Mononuclear cell (primary cell): ENCODE measurements around the gene PLSCR1. TPM values are rescaled to one million over a fixed set of nuclear protein-coding genes. Genes with fewer than 3 reads are reported as not detected.

Source experiments
- H3K27me3 ChIP-seq: 2 replicates; pipeline ENCODE4 v1.6.0; 2011; ENCODE audit warnings: low read length, control low read depth; ENCODE audit not compliant: insufficient read depth
- H3K4me1 ChIP-seq: 2 replicates; pipeline ENCODE4 v1.5.1; 2011; ENCODE audit warnings: mild to moderate bottlenecking, low read length, control low read depth; ENCODE audit not compliant: insufficient read depth
- H3K4me3 ChIP-seq: 2 replicates; pipeline ENCODE4 v1.5.1; 2011; ENCODE audit warnings: mild to moderate bottlenecking, low read length, moderate library complexity
- H3K9me3 ChIP-seq: 2 replicates; pipeline ENCODE4 v1.5.1; 2011; ENCODE audit warnings: low read depth, mild to moderate bottlenecking, control low read depth, low read length
- total RNA-seq: library from RNA; depleted of rRNA; stranded (reverse); fragments of >200 nt; gene quantifications from one replicate; pipeline ENCODE4 v1.2.3, GENCODE V29; 2012

PLSCR1 gene
- total RNA-seq, 1 donor = 72.6 TPM

DNA sequence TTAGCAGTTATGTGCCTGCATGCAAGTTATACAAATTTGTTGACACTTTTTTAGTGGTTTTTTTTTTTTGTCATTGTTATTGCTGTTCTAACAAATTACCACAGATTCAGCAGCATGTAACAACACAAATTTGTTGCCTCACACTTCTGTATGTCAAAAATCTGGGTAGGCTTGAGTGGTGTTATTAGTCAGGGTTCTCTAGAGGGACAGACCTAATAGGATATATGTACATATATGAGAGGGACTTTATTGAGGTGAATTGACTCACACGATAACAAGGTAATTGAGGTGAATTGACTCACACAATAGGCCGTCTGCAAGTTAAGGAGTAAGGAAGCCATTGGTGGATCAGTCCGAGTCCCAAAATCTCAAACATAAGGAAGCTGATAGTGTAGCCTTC is 15.0 kb upstream of the PLSCR1 start:
- Histone ChIP-seq H3K27me3 (no peaks in the 10 kb centered on the region), H3K4me1 (peaks cover 11% of the 10 kb centered on the region), H3K4me3 (no peak overlapping the region), H3K9me3 (no peaks in the 10 kb centered on the region)

DNA sequence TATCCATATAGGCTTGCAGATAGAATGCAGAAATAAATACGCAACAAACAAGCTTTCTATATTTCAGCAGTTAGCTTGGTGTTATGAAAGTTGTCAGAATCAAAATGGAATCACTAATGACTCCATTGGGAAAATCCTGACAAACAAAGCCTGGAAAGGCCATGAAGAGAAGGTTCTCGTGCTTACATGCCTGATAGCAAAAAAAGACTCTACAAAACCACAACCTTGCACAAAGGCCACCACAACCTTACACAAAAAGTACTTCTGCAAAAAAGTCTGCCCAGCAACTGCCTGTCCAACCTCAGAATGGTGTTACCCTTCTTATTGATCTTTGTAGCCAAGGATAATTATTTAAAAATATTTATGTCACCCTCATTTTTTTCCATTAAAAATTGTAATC is 14.4 kb upstream of the PLSCR1 start:
- Histone ChIP-seq H3K4me3 (no peak overlapping the region), H3K27me3 (no peaks in the 10 kb centered on the region), H3K9me3 (no peaks in the 10 kb centered on the region)

DNA sequence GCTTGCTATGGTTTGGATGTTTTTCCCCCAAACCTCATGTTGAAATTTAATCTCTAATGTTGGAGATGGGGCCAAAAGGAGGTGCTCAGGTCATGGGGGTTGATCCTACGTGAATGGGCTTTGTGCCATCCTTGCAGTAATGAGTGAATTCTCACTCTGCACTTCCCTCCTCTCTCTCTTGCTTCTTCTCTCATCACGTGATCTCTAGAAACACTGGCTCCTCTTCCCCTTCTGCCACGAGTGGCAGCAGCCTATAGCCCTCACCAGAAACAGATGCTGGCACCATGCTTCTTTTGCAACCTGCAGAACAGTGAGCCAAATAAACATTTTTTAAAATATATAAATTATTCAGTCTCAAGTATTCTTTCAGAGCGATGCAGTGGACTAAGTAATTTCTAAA is 13.3 kb upstream of the PLSCR1 start:
- H3K4me3 ChIP-seq = no peak overlapping the region
- H3K27me3 ChIP-seq = no peaks in the 10 kb centered on the region
- H3K9me3 ChIP-seq = no peaks in the 10 kb centered on the region
- peaks cover 19% of the 10 kb centered on the region for H3K4me1 ChIP-seq

More for the DNA sequence above, 14.4 kb upstream of the PLSCR1 start:
- H3K4me1 ChIP-seq = peaks cover 17% of the 10 kb centered on the region

GRCh38 chr3:146555311-146555710 is 10.9 kb upstream of the PLSCR1 start:
- H3K9me3 ChIP-seq = no peaks in the 10 kb centered on the region
- H3K4me3 ChIP-seq = no peak overlapping the region
- H3K27me3 ChIP-seq = no peaks in the 10 kb centered on the region
- peaks cover 25% of the 10 kb centered on the region for H3K4me1 ChIP-seq

DNA sequence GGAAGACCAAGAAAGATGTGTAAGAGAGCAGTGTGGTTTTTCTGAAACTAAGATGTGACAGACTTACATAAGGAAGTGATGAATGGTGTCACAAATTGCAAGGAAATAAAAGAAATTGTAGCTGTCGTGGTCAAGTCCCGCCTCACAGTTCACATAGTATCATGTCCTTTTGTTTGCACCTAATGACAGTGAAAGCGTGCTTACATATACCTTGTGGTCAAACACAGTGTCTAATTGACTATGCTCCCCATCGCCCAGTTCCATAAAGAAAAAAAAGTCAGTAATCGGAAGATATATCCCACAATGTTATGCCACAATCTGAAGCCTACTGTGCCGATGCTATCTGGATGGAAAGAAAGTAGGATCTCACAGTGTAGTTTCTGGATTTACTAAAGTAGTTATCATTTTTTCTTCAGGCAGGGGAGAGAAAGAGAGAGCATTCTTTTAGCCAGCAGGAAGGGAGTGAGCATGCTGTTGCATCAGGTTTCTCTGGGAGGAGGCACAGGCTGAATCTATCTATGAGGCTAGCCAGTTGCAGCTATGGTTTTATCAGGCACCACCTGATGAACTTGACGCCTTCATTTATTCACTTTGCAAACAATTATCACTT is 9.8 kb upstream of the PLSCR1 start:
- Histone ChIP-seq H3K4me1 (peaks cover 32% of the 10 kb centered on the region), H3K9me3 (no peaks in the 10 kb centered on the region), H3K27me3 (no peaks in the 10 kb centered on the region), H3K4me3 (no peak overlapping the region)

- Histone ChIP-seq H3K9me3 (no peaks in the 10 kb centered on the region), H3K4me3 (no peak overlapping the region), H3K4me1 (peaks cover 23% of the 10 kb centered on the region), H3K27me3 (no peaks in the 10 kb centered on the region)
These were observed 6.5 kb upstream of the PLSCR1 start for GRCh38 chr3:146550743-146551510.

- no peaks in the 10 kb centered on the region for H3K9me3 ChIP-seq
- no peaks in the 10 kb centered on the region for H3K27me3 ChIP-seq
- H3K4me1 ChIP-seq = peaks cover 23% of the 10 kb centered on the region
- H3K4me3 ChIP-seq = no peak overlapping the region
These were observed 5.7 kb upstream of the PLSCR1 start for GRCh38 chr3:146550070-146550615.

- no peaks in the 10 kb centered on the region for H3K27me3 ChIP-seq
- H3K4me1 ChIP-seq = peaks cover 24% of the 10 kb centered on the region
- no peak overlapping the region for H3K4me3 ChIP-seq
- no peaks in the 10 kb centered on the region for H3K9me3 ChIP-seq
These were observed 2.9 kb upstream of the PLSCR1 start for GRCh38 chr3:146547235-146547835.

DNA sequence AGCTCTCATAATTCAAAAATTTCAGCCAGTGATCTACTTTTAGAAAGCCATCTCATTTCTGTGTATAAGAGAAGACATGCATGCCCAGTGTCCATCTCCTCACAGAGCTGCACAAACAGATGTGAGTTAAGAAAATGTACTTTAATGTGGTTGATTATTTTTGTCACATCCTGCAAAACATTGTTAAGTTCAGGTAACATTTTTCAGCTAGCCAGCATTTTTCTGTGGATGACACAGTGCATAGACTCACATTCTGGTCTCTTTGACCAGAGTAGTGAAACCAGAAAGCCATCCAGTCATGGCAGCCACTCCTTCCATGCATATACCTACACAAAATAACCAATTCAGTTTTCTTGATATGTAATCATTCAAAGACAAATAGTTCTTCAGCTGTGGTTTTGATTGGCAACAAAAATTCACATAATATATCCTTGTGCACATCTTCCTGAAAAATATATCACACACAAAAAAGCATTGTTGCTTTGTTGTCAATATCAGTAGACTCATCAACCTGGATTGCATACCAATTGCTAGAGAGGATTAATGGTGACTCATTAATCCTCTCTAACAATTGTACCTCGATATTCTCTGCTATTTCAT is 2.1 kb upstream of the PLSCR1 start:
- Histone ChIP-seq H3K4me3 (no peak overlapping the region), H3K9me3 (no peaks in the 10 kb centered on the region), H3K27me3 (no peaks in the 10 kb centered on the region), H3K4me1 (peaks cover 33% of the 10 kb centered on the region)

DNA sequence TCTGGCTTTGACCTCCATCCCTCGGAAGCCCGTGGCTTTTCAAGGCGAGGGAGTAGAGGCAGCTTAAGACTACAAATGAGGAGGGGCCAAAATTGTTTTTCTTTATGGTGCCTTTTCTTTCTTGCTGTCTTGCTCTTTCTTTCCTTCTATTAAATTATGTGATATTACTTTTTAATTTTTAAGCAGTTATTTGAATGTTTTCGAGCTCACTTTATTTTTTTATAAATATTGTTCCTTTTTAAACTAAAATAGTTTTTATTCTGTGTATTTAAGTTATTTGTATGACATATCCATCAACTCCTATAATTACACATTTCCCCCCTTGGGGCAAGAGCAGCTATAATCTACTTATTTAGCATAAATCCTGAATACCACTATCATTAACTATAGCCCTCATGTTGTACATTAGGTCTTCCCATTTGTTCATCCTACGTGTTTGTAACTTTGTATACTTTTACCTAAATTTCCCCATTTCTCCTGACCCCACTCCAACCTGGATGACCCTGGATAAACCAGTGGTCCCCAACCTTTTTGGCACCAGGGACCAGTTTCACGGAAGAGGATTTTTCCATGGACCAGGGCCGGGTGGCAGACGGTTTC is 622 bp upstream of the PLSCR1 start:
- H3K4me3 ChIP-seq = peak overlapping the region; percentile 60
- no peaks in the 10 kb centered on the region for H3K27me3 ChIP-seq
- H3K9me3 ChIP-seq = no peaks in the 10 kb centered on the region
- peaks cover 38% of the 10 kb centered on the region for H3K4me1 ChIP-seq

GRCh38 chr3:146543461-146544001 is 876 bp downstream of the PLSCR1 start:
- peaks cover 39% of the 10 kb centered on the region for H3K4me1 ChIP-seq
- H3K4me3 ChIP-seq = peak overlapping the region; percentile 60
- H3K27me3 ChIP-seq = no peaks in the 10 kb centered on the region
- H3K9me3 ChIP-seq = no peaks in the 10 kb centered on the region

- no peaks in the 10 kb centered on the region for H3K27me3 ChIP-seq
These were observed 1.4 kb downstream of the PLSCR1 start for GRCh38 chr3:146542978-146543377.

GRCh38 chr3:146542179-146542578 is 2.2 kb downstream of the PLSCR1 start:
- H3K9me3 ChIP-seq = no peaks in the 10 kb centered on the region
- H3K4me3 ChIP-seq = peak overlapping the region; percentile 60
- H3K4me1 ChIP-seq = peaks cover 43% of the 10 kb centered on the region
- no peaks in the 10 kb centered on the region for H3K27me3 ChIP-seq

More at GRCh38 chr3:146542978-146543377, 1.4 kb downstream of the PLSCR1 start:
- H3K9me3 ChIP-seq = no peaks in the 10 kb centered on the region
- peaks cover 39% of the 10 kb centered on the region for H3K4me1 ChIP-seq
- peak overlapping the region; percentile 60 for H3K4me3 ChIP-seq

- H3K27me3 ChIP-seq = no peaks in the 10 kb centered on the region
- H3K4me3 ChIP-seq = no peak overlapping the region
- peaks cover 50% of the 10 kb centered on the region for H3K4me1 ChIP-seq
- H3K9me3 ChIP-seq = no peaks in the 10 kb centered on the region
These were observed 3.4 kb downstream of the PLSCR1 start for GRCh38 chr3:146540978-146541377.
